B cell (primary cell): ENCODE measurements around the gene CHADL. TPM values are rescaled to one million over a fixed set of nuclear protein-coding genes. Genes with fewer than 3 reads are reported as not detected.

Experiments
- ATAC-seq: fragments of 200-7000 bp; cut with Tn5 transposase; one replicate; pipeline ENCODE4 v1.10.0; 2021; ENCODE audit warnings: low read depth, mild to moderate bottlenecking, moderate number of reproducible peaks, moderate library complexity
- CTCF ChIA-PET: fragments of 350-600 bp; sonication (Branson Sonifier 250); formaldehyde crosslinking; loops from one replicate; lab custom pipeline; 2021; ENCODE audit warnings: antibody characterized with exemption, inconsistent platforms; lab: Charles Lee
- POLR2A ChIA-PET: fragments of 350-600 bp; sonication (Branson Sonifier 250); formaldehyde crosslinking; loops from one replicate; lab custom pipeline; 2021; ENCODE audit warnings: antibody characterized with exemption; lab: Charles Lee
- DNase-seq: peaks from one replicate; pipeline ENCODE4 v3.0.0; 2013
- H2AFZ ChIP-seq: 2 replicates; pipeline ENCODE4 v1.6.1; 2012; ENCODE audit warnings: mild to moderate bottlenecking, low read depth, low read length; ENCODE audit not compliant: insufficient read depth, poor library complexity, severe bottlenecking
- H3K27ac ChIP-seq, 2 donors: 1 replicate in 1 of 2; 2 replicates in 1 of 2; pipeline ENCODE4 v1.5.1; 2012 to 2013; ENCODE audit warnings: low read length in 2 of 2, mild to moderate bottlenecking in 2 of 2, moderate library complexity in 1 of 2
- H3K27me3 ChIP-seq, 4 experiments: fragments of 200-600 bp in 1 of 4; sonication (generic) in 1 of 4; replicated peaks in 1 of 4; 1 replicate in 2 of 4; 2 replicates in 2 of 4; pipeline versions ENCODE4 v1.6.1 to v1.7.0; 2013 to 2016; ENCODE audit warnings: low read length in 3 of 4, mild to moderate bottlenecking in 2 of 4, mixed read lengths in 1 of 4, moderate library complexity in 1 of 4; ENCODE audit not compliant: insufficient read depth in 4 of 4, control insufficient read depth in 3 of 4; ENCODE audit errors: control extremely low read depth in 1 of 4
- H3K36me3 ChIP-seq, 2 experiments: replicated peaks in 1 of 2; 1 replicate in 1 of 2; 2 replicates in 1 of 2; pipeline versions ENCODE4 v1.6.1 to v1.7.1; 2013; ENCODE audit warnings: low read length in 1 of 2; ENCODE audit not compliant: insufficient read depth in 2 of 2, control insufficient read depth in 1 of 2; ENCODE audit errors: control extremely low read depth in 1 of 2, extremely low read depth in 1 of 2
- H3K4me1 ChIP-seq, 2 donors: fragments of 200-600 bp in 1 of 2; sonication (generic) in 1 of 2; 1 replicate in 1 of 2; 2 replicates in 1 of 2; pipeline versions ENCODE4 v1.5.1 to v1.6.1; 2013 to 2017; ENCODE audit warnings: low read length in 2 of 2; ENCODE audit not compliant: control insufficient read depth in 2 of 2, insufficient read depth in 2 of 2
- H3K4me2 ChIP-seq: replicated peaks from 2 replicates; pipeline ENCODE3; 2012; ENCODE audit warnings: mild to moderate bottlenecking, low read depth, low read length; ENCODE audit not compliant: poor library complexity, severe bottlenecking
- H3K4me3 ChIP-seq, 5 experiments: fragments of 200-600 bp in 1 of 5; sonication (generic) in 1 of 5; 1 replicate in 3 of 5; 2 replicates in 2 of 5; pipeline versions ENCODE4 v1.5.1 to v1.7.0; 2011 to 2016; ENCODE audit warnings: low read length in 4 of 5, mild to moderate bottlenecking in 4 of 5, low read depth in 2 of 5, control low read depth in 1 of 5, moderate library complexity in 1 of 5; ENCODE audit not compliant: insufficient read depth in 1 of 5; ENCODE audit errors: control extremely low read depth in 1 of 5, extremely low read depth in 1 of 5
- H3K79me2 ChIP-seq: fragments of 200-600 bp; sonication (generic); one replicate; pipeline ENCODE4 v1.6.0; 2016; ENCODE audit warnings: low read length; ENCODE audit not compliant: control insufficient read depth, insufficient read depth
- H3K9ac ChIP-seq: fragments of 200-600 bp; sonication (generic); 2 replicates; pipeline ENCODE4 v1.6.1; 2017; ENCODE audit warnings: mild to moderate bottlenecking, low read length, moderate library complexity
- H3K9me3 ChIP-seq, 3 donors: one replicate each; pipeline versions ENCODE4 v1.6.1 to v1.7.1; 2013; ENCODE audit warnings: low read length in 2 of 3; ENCODE audit not compliant: control insufficient read depth in 2 of 3, insufficient read depth in 1 of 3; ENCODE audit errors: control extremely low read depth in 1 of 3
- H4K20me1 ChIP-seq: 2 replicates; pipeline ENCODE4 v1.6.0; 2012; ENCODE audit warnings: mild to moderate bottlenecking, low read length; ENCODE audit not compliant: insufficient read depth, control insufficient read depth, poor library complexity, severe bottlenecking
- H3K27ac Mint-ChIP-seq: one replicate; pipeline ENCODE4 v1.8.0; 2021; ENCODE audit warnings: mixed read lengths
- H3K27me3 Mint-ChIP-seq: one replicate; pipeline ENCODE4 v1.8.0; 2021; ENCODE audit warnings: mixed read lengths
- H3K4me1 Mint-ChIP-seq: one replicate; pipeline ENCODE4 v1.8.0; 2021; ENCODE audit warnings: mixed read lengths
- H3K4me3 Mint-ChIP-seq: one replicate; pipeline ENCODE4 v1.8.0; 2021; ENCODE audit warnings: mixed read lengths
- H3K9me3 Mint-ChIP-seq: one replicate; pipeline ENCODE4 v1.8.0; 2022; ENCODE audit warnings: mixed read lengths; ENCODE audit not compliant: insufficient read depth
- CTCF ChIP-seq: fragments of 200-600 bp; IDR thresholded peaks from one replicate; pipeline ENCODE4 v1.8.0; 2022; ENCODE audit warnings: antibody characterized with exemption, mild to moderate bottlenecking
- EZH2 ChIP-seq: IDR thresholded peaks from 2 replicates; pipeline ENCODE4 v1.6.1; 2012; ENCODE audit warnings: borderline replicate concordance, low read depth, mild to moderate bottlenecking, moderate library complexity, low read length; ENCODE audit not compliant: insufficient read depth, poor library complexity, severe bottlenecking
- WGBS: methylation state at CpG from one replicate; pipeline ENCODE4 v1.1.5; 2013; ENCODE audit warnings: missing lambda C conversion rate; ENCODE audit not compliant: insufficient coverage; 5-methylcytosine and 5-hydroxymethylcytosine counted together
- intact Hi-C: fragments of 100-400 bp; cut with micrococcal nuclease; formaldehyde crosslinking; loops from one replicate; pipeline ENCODE4 v1.10.0; 2022
- polyA plus RNA-seq: library from polyadenylated mRNA; depleted of rRNA; stranded (reverse); fragments of >200 nt; gene quantifications from 2 replicates; pipeline ENCODE4 v1.2.3, GENCODE V29; 2012
- total RNA-seq, 2 donors: library from RNA; stranded (reverse); fragments of 120-200 nt in 1 of 2; gene quantifications; 1 replicate in 1 of 2; 2 replicates in 1 of 2; pipeline versions ENCODE4 v1.2.3 to v1.2.4, GENCODE V29; 2013 to 2022

Gene CHADL
- total and polyA plus RNA-seq, 2 donors (not counting 1 experiment from before 2014, with no cell fraction given), result 0.07 to 0.59 TPM

- no peaks in the 10 kb centered on the region for H3K79me2 ChIP-seq
- no peak overlapping the region for H2AFZ ChIP-seq
- H4K20me1 ChIP-seq, result no peaks in the 10 kb centered on the region
- no peaks in the 10 kb centered on the region for H3K27me3 ChIP-seq
- H3K9me3 ChIP-seq, result no peaks in the 10 kb centered on the region
- no peaks in the 10 kb centered on the region for H3K4me1 ChIP-seq
- WGBS, result 93% methylated on average over 5 of the region's 7 CpGs
- H3K9ac ChIP-seq, result no peak overlapping the region
- no peaks in the 10 kb centered on the region for H3K9me3 Mint-ChIP-seq
- peaks cover 2% of the 10 kb centered on the region for H3K4me1 Mint-ChIP-seq
- no peak for ATAC-seq
- CTCF ChIA-PET, result interaction anchor here (3.1 kb wide), 1 partner anchor 14 kb away, joined by 10 read pairs; no protein-coding TSS in a partner anchor
- DNase-seq, result no peak
- no peak overlapping the region for H3K4me3 ChIP-seq
- no peak overlapping the region for H3K27ac Mint-ChIP-seq
- no peak overlapping the region for H3K4me2 ChIP-seq
- no peak overlapping the region for H3K4me3 Mint-ChIP-seq
- no peak overlapping the region for H3K27ac ChIP-seq
- no peaks in the 10 kb centered on the region for H3K27me3 Mint-ChIP-seq
- TF ChIP-seq EZH2, result no peak
- no peak for TF ChIP-seq CTCF
- POLR2A ChIA-PET, result no interaction called here
- H3K36me3 ChIP-seq, result peaks cover 1 to 73% of the 10 kb centered on the region in 2 experiments
- intact Hi-C loops, result no loop called here
Observed at GRCh38 chr22:41223535-41223934, 17.2 kb downstream of the CHADL start.

GRCh38 chr22:41222846-41223507 is 17.8 kb downstream of the CHADL start:
- Histone ChIP-seq H4K20me1 (no peaks in the 10 kb centered on the region), H3K27me3 (no peaks in the 10 kb centered on the region), H3K79me2 (no peaks in the 10 kb centered on the region), H3K27ac (no peak overlapping the region), H3K4me2 (no peak overlapping the region), H3K4me1 (peaks cover 0 to 1% of the 10 kb centered on the region in 2 donors), H2AFZ (no peak overlapping the region), H3K4me3 (no peak overlapping the region), H3K36me3 (peaks cover 1 to 70% of the 10 kb centered on the region in 2 experiments), H3K9ac (no peak overlapping the region), H3K9me3 (no peaks in the 10 kb centered on the region)
- intact Hi-C loops, result no loop called here
- WGBS, result 100% methylated on average over 5 of the region's 9 CpGs
- POLR2A ChIA-PET, result no interaction called here
- TF ChIP-seq CTCF, result no peak
- ATAC-seq, result no peak
- Mint-ChIP-seq H3K9me3 (no peaks in the 10 kb centered on the region), H3K27me3 (no peaks in the 10 kb centered on the region), H3K27ac (no peak overlapping the region), H3K4me3 (no peak overlapping the region), H3K4me1 (peaks cover 2% of the 10 kb centered on the region)
- DNase-seq, result no peak
- CTCF ChIA-PET, result interaction anchor here (3.1 kb wide), 1 partner anchor 14 kb away, joined by 10 read pairs; no protein-coding TSS in a partner anchor
